ENCODE results near the gene PLXNA4.

GRCh38 chr7:132578050-132578370 lies 1.7 kb upstream of the PLXNA4 start:
- no peak for TF ChIP-seq CTCF (IDR thresholded peaks at IDR 0.05; ENCODE audit: insufficient read depth, low read length, poor library complexity, severe bottlenecking)
- TF ChIP-seq EZH2phosphoT487 (conservative IDR thresholded peaks at IDR 0.05; ENCODE audit: low read length): no peak
